C4-2B (cell line): ENCODE measurements around the gene TMEM127.

Experiments used
- H3K27ac ChIP-seq: fragments of 450-650 bp; 2 replicates; pipeline ENCODE4 v1.5.1; 2017
- CTCF ChIP-seq: fragments of 450-650 bp; conservative IDR thresholded peaks from 2 replicates; pipeline ENCODE4 v1.5.1; 2017; ENCODE audit warnings: mild to moderate bottlenecking
- ZFX ChIP-seq: fragments of 450-650 bp; IDR thresholded peaks from 2 replicates; pipeline ENCODE4 v1.6.1; 2017

The TMEM127 gene

GRCh38 chr2:96265840-96266679 lies at the start of gene TMEM127, which contains the start of gene CIAO1:
Gene TMEM127 (minus strand): TSS chr2:96265997. CDS start chr2:96265381, 616 bp downstream.
Gene CIAO1 (plus strand): TSS chr2:96266225. CDS start chr2:96266351, 126 bp downstream.
- H3K27ac ChIP-seq: peak within 1 kb of the TSS; percentile 91
- TF ChIP-seq CTCF (no peak), ZFX (peak; percentile 88)

GRCh38 chr2:96315005-96315399 lies 49.2 kb upstream of the TMEM127 start:
- TF ChIP-seq CTCF (no peak), ZFX (no peak)

GRCh38 chr2:96308248-96308647 lies 42.5 kb upstream of the TMEM127 start:
- H3K27ac ChIP-seq: no peak overlapping the region
- TF ChIP-seq CTCF: no peak
- TF ChIP-seq ZFX: no peak

More at GRCh38 chr2:96315005-96315399, 49.2 kb upstream of the TMEM127 start:
- no peak overlapping the region for H3K27ac ChIP-seq

GRCh38 chr2:96306370-96306769 lies 40.6 kb upstream of the TMEM127 start:
- TF ChIP-seq CTCF: no peak
- TF ChIP-seq ZFX: no peak
- H3K27ac ChIP-seq: peak overlapping the region; percentile 92

- TF ChIP-seq ZFX (no peak), CTCF (no peak)
- peak overlapping the region; percentile 92 for H3K27ac ChIP-seq
These were observed 40.1 kb upstream of the TMEM127 start for GRCh38 chr2:96305979-96306308.

GRCh38 chr2:96305091-96305978 lies 39.5 kb upstream of the TMEM127 start, which contains the start of gene SNRNP200:
Gene SNRNP200 (minus strand): TSS chr2:96305546. CDS start chr2:96305437, 109 bp downstream.
- H3K27ac ChIP-seq: peak within 1 kb of the TSS; percentile 92
- peak; percentile 30; the same call in 1 of the 2 replicates for TF ChIP-seq ZFX
- TF ChIP-seq CTCF: no peak

GRCh38 chr2:96304606-96305005 lies 38.8 kb upstream of the TMEM127 start:
- TF ChIP-seq ZFX (no peak), CTCF (no peak)
- peak overlapping the region; percentile 92 for H3K27ac ChIP-seq
